Liver (tissue), 2 donors: ENCODE results near the gene KIF26B.

Source experiments
- CTCF ChIP-seq: fragments of 150-350 bp; IDR thresholded peaks from 2 replicates; pipeline ENCODE4 v1.5.1; 2017; ENCODE audit warnings: improper control_type of control experiment, low read depth, low read length; ENCODE audit not compliant: missing input control
- YY1 ChIP-seq: IDR thresholded peaks from 2 replicates; pipeline ENCODE4 v1.6.1; 2016; ENCODE audit warnings: antibody characterized with exemption, mild to moderate bottlenecking
- donor health status: healthy.

GRCh38 chr1:245480393-245481120 lies 325.8 kb downstream of the KIF26B start:
- TF ChIP-seq CTCF (no peak), YY1 (no peak)
